ENCODE measurements around the gene HERC3. TPM values are rescaled to one million over a fixed set of nuclear protein-coding genes. Genes with fewer than 3 reads are reported as not detected.

HERC3 gene
- total and polyA plus RNA-seq, 10 of the 15 experiments (the other 5 are each of a cell fraction or from before 2014, with no cell fraction given): 0.52 to 18.2 (median 2.8) TPM

DNA sequence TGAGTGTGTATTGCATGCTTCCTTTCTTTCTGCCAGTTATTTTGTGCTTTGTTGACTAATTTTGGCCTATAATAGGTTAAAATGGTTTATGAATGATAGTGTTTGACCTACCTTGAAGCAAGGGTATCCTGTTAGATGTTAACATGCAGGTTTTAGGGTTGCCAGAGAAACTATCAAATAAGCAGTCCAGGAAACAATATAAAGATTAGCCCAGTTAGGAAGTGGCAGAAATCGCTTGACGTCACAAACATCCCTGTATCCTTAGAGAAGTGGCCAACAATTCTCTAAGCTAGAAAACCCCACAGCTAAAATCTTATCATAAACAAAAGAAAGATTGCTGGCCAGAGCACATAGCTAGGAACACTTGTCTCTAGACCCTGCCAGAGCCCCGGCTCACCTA, 101.5 kb downstream of the HERC3 start:
- DNase-seq (ENCODE audit: low read depth, low spot score): no peak
- BruUV-seq (replicated peaks): no TSS peak
- Histone ChIP-seq H3K27ac (ENCODE audit: control insufficient read depth, insufficient read depth) (no peak overlapping the region), H3K27me3 (replicated peaks in 1 of 2; ENCODE audit: control insufficient read depth in 2 of 2, insufficient read depth in 2 of 2, low read length in 1 of 2) (no peaks in the 10 kb centered on the region), H3K9ac (ENCODE audit: control insufficient read depth, insufficient read depth, low read length) (no peak overlapping the region), H3K36me3 (ENCODE audit: control insufficient read depth in 2 of 2, insufficient read depth in 2 of 2, low read length in 1 of 2) (no peaks in the 10 kb centered on the region), H3K4me3 (no peak overlapping the region), H4K20me1 (ENCODE audit: control insufficient read depth, insufficient read depth) (no peaks in the 10 kb centered on the region), H3K9me3 (replicated peaks; ENCODE audit: control insufficient read depth, insufficient read depth, low read length) (no peaks in the 10 kb centered on the region), H3K4me2 (ENCODE audit: control insufficient read depth, insufficient read depth) (no peak overlapping the region), H3K79me2 (ENCODE audit: control insufficient read depth, insufficient read depth, low read length) (no peaks in the 10 kb centered on the region), H2AFZ (ENCODE audit: control insufficient read depth, low read depth, low read length) (no peak overlapping the region), H3K4me1 (ENCODE audit: control insufficient read depth, insufficient read depth, low read length) (no peaks in the 10 kb centered on the region)
- no peak for FAIRE-seq
- ChIA-PET CTCF (no interaction called here), SMC1A (ENCODE audit: uncharacterized antibody, unreplicated experiment) (no interaction called here), POLR2A (no interaction called here), RAD21 (ENCODE audit: unreplicated experiment) (no interaction called here)
- in situ Hi-C loops (cut with MboI): no loop called here
- intact Hi-C loops (cut with micrococcal nuclease; ENCODE audit: unreplicated experiment): no loop called here
- ATAC-seq: no peak
- TF ChIP-seq MXI1 (IDR thresholded peaks at IDR 0.05; ENCODE audit: low read depth, low read length) (no peak), ZNF384 (IDR thresholded peaks at IDR 0.05; ENCODE audit: borderline replicate concordance, low read depth, low read length) (no peak)
- 94% methylated on average over 3 of the region's 3 CpGs for WGBS (ENCODE audit: insufficient coverage, insufficient replicate concordance, low lambda C conversion rate, missing lambda C conversion rate)

DNA sequence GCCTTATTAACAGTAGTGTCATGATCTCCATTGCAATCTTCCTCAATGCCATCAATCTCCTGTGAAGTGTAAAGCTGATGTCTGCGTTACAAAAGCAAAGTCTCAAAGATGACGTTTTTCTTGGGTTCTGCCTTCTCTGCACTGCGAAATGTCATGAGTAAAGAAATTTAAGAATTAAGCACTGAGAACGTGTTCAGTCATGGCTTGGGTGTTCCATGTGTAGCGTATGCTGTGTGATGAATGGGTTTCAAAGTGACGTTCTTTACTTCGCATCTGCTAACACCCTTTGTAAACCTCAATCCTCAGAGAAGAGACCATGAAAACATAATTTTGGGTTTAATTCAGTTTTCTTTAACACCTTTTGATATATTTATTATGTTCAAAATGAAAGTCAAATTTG, 104.3 kb downstream of the HERC3 start:
- Histone ChIP-seq H3K9me3 (replicated peaks; ENCODE audit: control insufficient read depth, insufficient read depth, low read length) (no peaks in the 10 kb centered on the region), H3K4me3 (no peak overlapping the region; the same call in 1 of the 2 replicates), H3K4me1 (ENCODE audit: control insufficient read depth, insufficient read depth, low read length) (no peaks in the 10 kb centered on the region), H3K36me3 (ENCODE audit: control insufficient read depth in 2 of 2, insufficient read depth in 2 of 2, low read length in 1 of 2) (no peaks in the 10 kb centered on the region), H2AFZ (ENCODE audit: control insufficient read depth, low read depth, low read length) (no peak overlapping the region), H3K9ac (ENCODE audit: control insufficient read depth, insufficient read depth, low read length) (no peak overlapping the region; the same call in 1 of the 2 replicates), H3K27ac (ENCODE audit: control insufficient read depth, insufficient read depth) (no peak overlapping the region), H4K20me1 (ENCODE audit: control insufficient read depth, insufficient read depth) (no peaks in the 10 kb centered on the region), H3K4me2 (ENCODE audit: control insufficient read depth, insufficient read depth) (peak overlapping the region; percentile 65), H3K79me2 (ENCODE audit: control insufficient read depth, insufficient read depth, low read length) (no peaks in the 10 kb centered on the region), H3K27me3 (replicated peaks in 1 of 2; ENCODE audit: control insufficient read depth in 2 of 2, insufficient read depth in 2 of 2, low read length in 1 of 2) (no peaks in the 10 kb centered on the region)
- WGBS (ENCODE audit: insufficient coverage, insufficient replicate concordance, low lambda C conversion rate, missing lambda C conversion rate): 88% methylated on average over 7 of the region's 7 CpGs
- intact Hi-C loops (cut with micrococcal nuclease; ENCODE audit: unreplicated experiment): no loop called here
- no peak for DNase-seq (ENCODE audit: low read depth, low spot score)
- CTCF ChIA-PET: interaction anchor here (1.2 to 1.3 kb wide), 2 partner anchors 9 to 23 kb away, joined by 5 to 7 read pairs; no protein-coding TSS in a partner anchor
- POLR2A ChIA-PET: no interaction called here
- no peak for ATAC-seq
- SMC1A ChIA-PET (ENCODE audit: uncharacterized antibody, unreplicated experiment): no interaction called here
- RAD21 ChIA-PET (ENCODE audit: unreplicated experiment): no interaction called here
- FAIRE-seq: no peak
- in situ Hi-C loops (cut with MboI): no loop called here
- TSS peak; percentile 89 for BruUV-seq (replicated peaks)
- no peak for TF ChIP-seq TCF12 (IDR thresholded peaks at IDR 0.05; ENCODE audit: low read depth, low read length)
- no peak for TF ChIP-seq SP1 (IDR thresholded peaks at IDR 0.05; ENCODE audit: low read depth, low read length)
- TF ChIP-seq JUNB (IDR thresholded peaks at IDR 0.05): no peak
- TF ChIP-seq GATAD2B (conservative IDR thresholded peaks at IDR 0.05; ENCODE audit: low read depth): no peak
- TF ChIP-seq RFX5 (IDR thresholded peaks at IDR 0.05; ENCODE audit: low read depth, low read length): no peak
- TF ChIP-seq, protein P1, sequence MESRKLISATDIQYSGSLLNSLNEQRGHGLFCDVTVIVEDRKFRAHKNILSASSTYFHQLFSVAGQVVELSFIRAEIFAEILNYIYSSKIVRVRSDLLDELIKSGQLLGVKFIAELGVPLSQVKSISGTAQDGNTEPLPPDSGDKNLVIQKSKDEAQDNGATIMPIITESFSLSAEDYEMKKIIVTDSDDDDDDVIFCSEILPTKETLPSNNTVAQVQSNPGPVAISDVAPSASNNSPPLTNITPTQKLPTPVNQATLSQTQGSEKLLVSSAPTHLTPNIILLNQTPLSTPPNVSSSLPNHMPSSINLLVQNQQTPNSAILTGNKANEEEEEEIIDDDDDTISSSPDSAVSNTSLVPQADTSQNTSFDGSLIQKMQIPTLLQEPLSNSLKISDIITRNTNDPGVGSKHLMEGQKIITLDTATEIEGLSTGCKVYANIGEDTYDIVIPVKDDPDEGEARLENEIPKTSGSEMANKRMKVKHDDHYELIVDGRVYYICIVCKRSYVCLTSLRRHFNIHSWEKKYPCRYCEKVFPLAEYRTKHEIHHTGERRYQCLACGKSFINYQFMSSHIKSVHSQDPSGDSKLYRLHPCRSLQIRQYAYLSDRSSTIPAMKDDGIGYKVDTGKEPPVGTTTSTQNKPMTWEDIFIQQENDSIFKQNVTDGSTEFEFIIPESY (IDR thresholded peaks at IDR 0.05): no peak
- TF ChIP-seq, protein P2, sequence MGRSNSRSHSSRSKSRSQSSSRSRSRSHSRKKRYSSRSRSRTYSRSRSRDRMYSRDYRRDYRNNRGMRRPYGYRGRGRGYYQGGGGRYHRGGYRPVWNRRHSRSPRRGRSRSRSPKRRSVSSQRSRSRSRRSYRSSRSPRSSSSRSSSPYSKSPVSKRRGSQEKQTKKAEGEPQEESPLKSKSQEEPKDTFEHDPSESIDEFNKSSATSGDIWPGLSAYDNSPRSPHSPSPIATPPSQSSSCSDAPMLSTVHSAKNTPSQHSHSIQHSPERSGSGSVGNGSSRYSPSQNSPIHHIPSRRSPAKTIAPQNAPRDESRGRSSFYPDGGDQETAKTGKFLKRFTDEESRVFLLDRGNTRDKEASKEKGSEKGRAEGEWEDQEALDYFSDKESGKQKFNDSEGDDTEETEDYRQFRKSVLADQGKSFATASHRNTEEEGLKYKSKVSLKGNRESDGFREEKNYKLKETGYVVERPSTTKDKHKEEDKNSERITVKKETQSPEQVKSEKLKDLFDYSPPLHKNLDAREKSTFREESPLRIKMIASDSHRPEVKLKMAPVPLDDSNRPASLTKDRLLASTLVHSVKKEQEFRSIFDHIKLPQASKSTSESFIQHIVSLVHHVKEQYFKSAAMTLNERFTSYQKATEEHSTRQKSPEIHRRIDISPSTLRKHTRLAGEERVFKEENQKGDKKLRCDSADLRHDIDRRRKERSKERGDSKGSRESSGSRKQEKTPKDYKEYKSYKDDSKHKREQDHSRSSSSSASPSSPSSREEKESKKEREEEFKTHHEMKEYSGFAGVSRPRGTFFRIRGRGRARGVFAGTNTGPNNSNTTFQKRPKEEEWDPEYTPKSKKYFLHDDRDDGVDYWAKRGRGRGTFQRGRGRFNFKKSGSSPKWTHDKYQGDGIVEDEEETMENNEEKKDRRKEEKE (IDR thresholded peaks at IDR 0.05): no peak
- TF ChIP-seq CHD2 (IDR thresholded peaks at IDR 0.05; ENCODE audit: borderline replicate concordance, low read depth, low read length): no peak
- TF ChIP-seq NR2C2 (IDR thresholded peaks at IDR 0.05; ENCODE audit: borderline replicate concordance, control insufficient read depth, insufficient read length, low read depth): no peak
- TF ChIP-seq RELA (IDR thresholded peaks at IDR 0.05; ENCODE audit: borderline replicate concordance, partially characterized antibody): no peak
- no peak for TF ChIP-seq HCFC1 (IDR thresholded peaks at IDR 0.05; ENCODE audit: low read length)
- TF ChIP-seq SMAD5 (IDR thresholded peaks at IDR 0.05; ENCODE audit: low read depth): no peak
- TF ChIP-seq MXI1 (IDR thresholded peaks at IDR 0.05; ENCODE audit: low read depth, low read length): no peak
